ENCODE results near the gene CACNA1S. TPM values are rescaled to one million over a fixed set of nuclear protein-coding genes. Genes with fewer than 3 reads are reported as not detected.

The CACNA1S gene
- total and polyA plus RNA-seq, 2 of the 8 experiments (the other 6 are each of a cell fraction or from before 2014, with no cell fraction given) = 0.06 TPM; not detected in 1

DNA sequence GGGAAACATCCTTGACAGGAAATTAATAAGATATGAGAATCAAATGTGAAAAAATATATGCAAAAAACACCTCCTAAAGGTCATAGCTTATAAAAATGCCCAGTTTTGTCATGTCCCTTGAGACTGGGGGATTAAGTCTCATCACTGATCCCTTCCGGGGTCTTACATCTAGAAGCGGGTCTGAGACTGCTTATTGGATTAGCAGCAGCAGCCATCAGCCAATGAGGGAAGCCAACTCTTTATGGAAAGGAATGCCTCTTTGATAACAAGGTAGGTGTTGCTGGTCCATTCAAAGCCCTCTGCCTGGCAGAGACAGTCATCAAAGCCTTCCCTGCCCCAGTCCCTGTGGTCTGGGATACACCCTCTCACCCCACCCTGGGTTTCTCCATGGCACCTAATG lies 3.9 kb upstream of the CACNA1S start (continued):
- no peak for TF ChIP-seq CHD7 (IDR thresholded peaks at IDR 0.05; ENCODE audit: insufficient replicate concordance, low read length)

Data from H1 (cell line).